OCI-LY7 (cell line): ENCODE data around the gene EVX1. TPM values are rescaled to one million over a fixed set of nuclear protein-coding genes. Genes with fewer than 3 reads are reported as not detected.

Experiments
- BruUV-seq: library from RNA; stranded (reverse); fragments of 400-500 nt; replicated peaks from 2 replicates; lab custom pipeline; 2021; lab: Mats Ljungman, UMichigan
- CTCF ChIA-PET: fragments of 300-600 bp; sonication (Branson Sonifier 250); formaldehyde crosslinking; loops from one replicate; lab custom pipeline; 2022; ENCODE audit warnings: antibody characterized with exemption; ENCODE audit not compliant: unreplicated experiment; lab: Charles Lee
- POLR2A ChIA-PET: fragments of 300-600 bp; sonication (Branson Sonifier 250); formaldehyde crosslinking; loops from one replicate; lab custom pipeline; 2022; ENCODE audit warnings: antibody characterized with exemption; lab: Charles Lee
- DNase-seq: peaks from one replicate; pipeline ENCODE4 v3.0.0-alpha.2; 2015; ENCODE audit warnings: low spot score
- H2AFZ ChIP-seq: fragments of 200-600 bp; sonication (generic), shearing (Covaris generic); 2 replicates; pipeline ENCODE4 v1.6.1; 2014; ENCODE audit warnings: mild to moderate bottlenecking, antibody characterized with exemption, low read length, moderate library complexity
- H3K27ac ChIP-seq: fragments of 200-600 bp; sonication (generic); 2 replicates; pipeline ENCODE4 v1.5.1; 2014; ENCODE audit warnings: mixed run types, low read depth, mild to moderate bottlenecking, moderate library complexity, low read length, inconsistent platforms; ENCODE audit not compliant: poor library complexity, severe bottlenecking
- H3K36me3 ChIP-seq: fragments of 200-600 bp; sonication (generic); 2 replicates; pipeline ENCODE4 v1.6.1; 2014; ENCODE audit warnings: mild to moderate bottlenecking, antibody characterized with exemption, low read length, moderate library complexity, mixed read lengths; ENCODE audit not compliant: insufficient read depth
- H3K4me1 ChIP-seq: fragments of 200-600 bp; sonication (generic); 2 replicates; pipeline ENCODE4 v1.5.1; 2014; ENCODE audit warnings: mild to moderate bottlenecking, low read length; ENCODE audit not compliant: insufficient read depth, poor library complexity, severe bottlenecking
- H3K4me2 ChIP-seq: fragments of 200-600 bp; sonication (generic); 2 replicates; pipeline ENCODE4 v1.6.1; 2014; ENCODE audit warnings: mild to moderate bottlenecking, low read length
- H3K4me3 ChIP-seq: fragments of 200-600 bp; sonication (generic); 2 replicates; pipeline ENCODE4 v1.5.1; 2014; ENCODE audit warnings: mild to moderate bottlenecking, low read depth, low read length; ENCODE audit not compliant: poor library complexity, severe bottlenecking
- H3K79me2 ChIP-seq: fragments of 200-600 bp; sonication (generic); 2 replicates; pipeline ENCODE4 v1.6.1; 2016; ENCODE audit warnings: low read depth, mild to moderate bottlenecking, low read length, moderate library complexity, mixed read lengths; ENCODE audit not compliant: insufficient read depth
- H3K9me2 ChIP-seq: fragments of 200-600 bp; sonication (generic); 2 replicates; pipeline ENCODE4 v1.6.1; 2016; ENCODE audit warnings: mild to moderate bottlenecking, low read length, mixed read lengths; ENCODE audit not compliant: insufficient read depth
- H3K9me3 ChIP-seq: fragments of 200-600 bp; sonication (generic); 2 replicates; pipeline ENCODE4 v1.6.1; 2014; ENCODE audit warnings: mild to moderate bottlenecking, mixed run types, low read length, mixed read lengths
- H4K20me1 ChIP-seq: fragments of 200-600 bp; sonication (generic); 2 replicates; pipeline ENCODE4 v1.6.1; 2014; ENCODE audit warnings: mild to moderate bottlenecking, antibody characterized with exemption, low read length, moderate library complexity, mixed read lengths; ENCODE audit not compliant: insufficient read depth
- CTCF ChIP-seq: fragments of 200-600 bp; sonication (generic); conservative IDR thresholded peaks from 2 replicates; pipeline ENCODE4 v1.5.1; 2014; ENCODE audit warnings: mild to moderate bottlenecking, antibody characterized with exemption, low read length, moderate library complexity, mixed read lengths
- EZH2phosphoT487 ChIP-seq: fragments of 200-600 bp; sonication (generic); IDR thresholded peaks from 2 replicates; pipeline ENCODE4 v1.6.1; 2018; ENCODE audit warnings: low read depth, borderline replicate concordance, mild to moderate bottlenecking, mixed run types, antibody characterized with exemption, low read length, moderate library complexity, mixed read lengths
- intact Hi-C: fragments of 100-400 bp; cut with micrococcal nuclease; formaldehyde crosslinking; loops from one replicate; pipeline ENCODE4 v1.10.0; 2022; ENCODE audit not compliant: unreplicated experiment
- total RNA-seq, 2 experiments: library from RNA; depleted of rRNA in 1 of 2; stranded (reverse); fragments of >200 nt in 1 of 2; shearing (Covaris generic) in 1 of 2; gene quantifications; 2 replicates each; pipeline ENCODE4 v1.2.3, GENCODE V29; 2014 to 2022

EVX1 gene
- total RNA-seq, 2 experiments from 2014 or later, result not detected

- Histone ChIP-seq H3K9me2 (no peaks in the 10 kb centered on the region), H2AFZ (no peak overlapping the region), H3K4me2 (peak overlapping the region; percentile 62; the same call in 1 of the 2 replicates), H4K20me1 (no peaks in the 10 kb centered on the region), H3K79me2 (no peaks in the 10 kb centered on the region), H3K27ac (no peak overlapping the region), H3K4me3 (peak overlapping the region; percentile 73), H3K9me3 (no peaks in the 10 kb centered on the region), H3K4me1 (peaks cover 17% of the 10 kb centered on the region), H3K36me3 (no peaks in the 10 kb centered on the region)
- ChIA-PET POLR2A (no interaction called here), CTCF (interaction anchor here (0.6 kb wide), 1 partner anchor 407 kb away, joined by 4 read pairs; no protein-coding TSS in a partner anchor)
- DNase-seq, result peak; percentile 27
- BruUV-seq, result no TSS peak
- intact Hi-C loops, result loop anchor here (5.0 to 10.0 kb wide), 4 partner anchors 408 to 878 kb away; partner anchors contain the start of gene HIBADH
- TF ChIP-seq CTCF (no peak), EZH2phosphoT487 (no peak)
Observed at GRCh38 chr7:27198871-27199801, 43.5 kb upstream of the EVX1 start.

- TF ChIP-seq EZH2phosphoT487 (no peak), CTCF (no peak)
- H3K4me1 ChIP-seq, result peaks cover 17% of the 10 kb centered on the region
- peak within 1 kb of the TSS; percentile 86 for H3K4me2 ChIP-seq
- H3K9me2 ChIP-seq, result no peaks in the 10 kb centered on the region
- H3K36me3 ChIP-seq, result no peaks in the 10 kb centered on the region
- DNase-seq, result peak; percentile 74
- ChIA-PET CTCF (no interaction called here), POLR2A (no interaction called here)
- no peaks in the 10 kb centered on the region for H4K20me1 ChIP-seq
- H3K4me3 ChIP-seq, result peak within 1 kb of the TSS; percentile 73
- H3K9me3 ChIP-seq, result no peaks in the 10 kb centered on the region
- no peak within 1 kb of the TSS for H3K27ac ChIP-seq
- BruUV-seq, result no TSS peak
- H2AFZ ChIP-seq, result peak within 1 kb of the TSS; percentile 49; the same call in 1 of the 2 replicates
- no peaks in the 10 kb centered on the region for H3K79me2 ChIP-seq
- intact Hi-C loops, result loop anchor here (5.0 to 10.0 kb wide), 4 partner anchors 407 to 877 kb away; partner anchors contain the start of gene HIBADH
Observed at GRCh38 chr7:27199849-27200760, 42.5 kb upstream of the EVX1 start, which contains the start of gene HOXA13. HOXA13 (minus strand) TSS chr7:27200091; CDS start chr7:27200077, 14 bp downstream.
